H1 (cell line): ENCODE data around the gene SYNJ1. TPM values are rescaled to one million over a fixed set of nuclear protein-coding genes. Genes with fewer than 3 reads are reported as not detected.
A peak's percentile ranks its signal among the peaks of the same experiment; 100 is the strongest.

Experiments
- CTCF ChIA-PET: fragments of 300-600 bp; sonication (Branson Sonifier 250); formaldehyde crosslinking; loops from one replicate; lab custom pipeline; 2021; ENCODE audit not compliant: partially characterized antibody; lab: Charles Lee
- POLR2A ChIA-PET: fragments of 300-600 bp; sonication (Branson Sonifier 250); formaldehyde crosslinking; loops from one replicate; lab custom pipeline; 2021; ENCODE audit warnings: inconsistent platforms; ENCODE audit not compliant: partially characterized antibody; lab: Charles Lee
- DNase-seq, 2 experiments: peaks; one replicate each; pipeline versions ENCODE4 v3.0.0 to v3.0.0-alpha.2; 2010 to 2022; ENCODE audit warnings: low spot score in 2 of 2, low read depth in 1 of 2, mixed read lengths in 1 of 2
- FAIRE-seq: peaks from 2 replicates; lab custom pipeline; 2011; peaks lifted over from hg19 to GRCh38; lab: Jason Lieb, UNC
- H2AFZ ChIP-seq: 2 replicates; pipeline ENCODE4 v1.8.1; 2012; ENCODE audit warnings: low read length, inconsistent platforms
- H2AK5ac ChIP-seq: 2 replicates; pipeline ENCODE4 v1.6.1; 2013; ENCODE audit warnings: low read depth, low read length
- H2BK120ac ChIP-seq: replicated peaks from 2 replicates; pipeline ENCODE3; 2013; ENCODE audit warnings: low read depth, low read length, inconsistent platforms
- H2BK12ac ChIP-seq: 2 replicates; pipeline ENCODE4 v1.6.1; 2013; ENCODE audit warnings: low read depth, low read length
- H2BK15ac ChIP-seq: 2 replicates; pipeline ENCODE4 v1.6.1; 2013; ENCODE audit warnings: low read length
- H2BK20ac ChIP-seq: 2 replicates; pipeline ENCODE4 v1.6.1; 2013; ENCODE audit warnings: low read length
- H2BK5ac ChIP-seq: 2 replicates; pipeline ENCODE4 v1.6.1; 2013; ENCODE audit warnings: low read depth, low read length
- H3K14ac ChIP-seq: 2 replicates; pipeline ENCODE4 v1.6.1; 2013; ENCODE audit warnings: inconsistent platforms; ENCODE audit not compliant: insufficient read length
- H3K18ac ChIP-seq: 2 replicates; pipeline ENCODE4 v1.6.1; 2013; ENCODE audit warnings: low read length; ENCODE audit errors: extremely low read depth
- H3K23ac ChIP-seq: 2 replicates; pipeline ENCODE4 v1.6.1; 2013; ENCODE audit warnings: inconsistent platforms; ENCODE audit not compliant: insufficient read length
- H3K23me2 ChIP-seq: 2 replicates; pipeline ENCODE4 v1.6.1; 2013; ENCODE audit warnings: low read depth, low read length
- H3K27ac ChIP-seq: 2 replicates; pipeline ENCODE4 v1.6.1; 2011; ENCODE audit warnings: low read depth, low read length, inconsistent platforms
- H3K27me3 ChIP-seq, 4 experiments: replicated peaks in 1 of 4; 1 replicate in 1 of 4; 2 replicates in 3 of 4; pipeline versions ENCODE4 v1.6.1 to v1.8.1; 2011 to 2013; ENCODE audit warnings: low read length in 3 of 4, mild to moderate bottlenecking in 3 of 4, inconsistent platforms in 2 of 4, mixed read lengths in 2 of 4, moderate library complexity in 1 of 4; ENCODE audit not compliant: control insufficient read depth in 3 of 4, insufficient read depth in 3 of 4; ENCODE audit errors: extremely low read depth in 1 of 4
- H3K36me3 ChIP-seq, 4 experiments: 2 replicates each; pipeline versions ENCODE4 v1.6.1 to v1.8.1; 2011 to 2013; ENCODE audit warnings: mild to moderate bottlenecking in 4 of 4, low read length in 3 of 4, moderate library complexity in 2 of 4, control low read depth in 1 of 4, inconsistent platforms in 1 of 4; ENCODE audit not compliant: insufficient read depth in 4 of 4, control insufficient read depth in 2 of 4
- H3K4ac ChIP-seq: replicated peaks from 2 replicates; pipeline ENCODE3; 2013; ENCODE audit warnings: low read length, low read depth, mixed read lengths, inconsistent platforms; ENCODE audit not compliant: insufficient read length
- H3K4me1 ChIP-seq, 4 experiments: replicated peaks in 1 of 4; 1 replicate in 1 of 4; 2 replicates in 3 of 4; pipeline versions ENCODE4 v1.6.1 to v1.8.1; 2011 to 2013; ENCODE audit warnings: low read length in 3 of 4, inconsistent platforms in 2 of 4, mixed read lengths in 1 of 4; ENCODE audit not compliant: insufficient read depth in 4 of 4, control insufficient read depth in 3 of 4
- H3K4me2 ChIP-seq, 2 experiments: 2 replicates each; pipeline versions ENCODE4 v1.6.1 to v1.8.1; 2011 to 2013; ENCODE audit warnings: low read depth in 2 of 2, low read length in 2 of 2, control low read depth in 1 of 2, inconsistent platforms in 1 of 2, mild to moderate bottlenecking in 1 of 2; ENCODE audit not compliant: insufficient read depth in 1 of 2
- H3K4me3 ChIP-seq, 4 experiments: fragments of 200-600, 300-600 bp in 1 of 4; sonication (generic), shearing (Covaris generic), sonication (Bioruptor Twin) in 1 of 4; 2 replicates each; pipeline versions ENCODE4 v1.5.1 to v1.8.1; 2011 to 2016; ENCODE audit warnings: low read length in 4 of 4, low read depth in 3 of 4, control low read depth in 2 of 4, inconsistent platforms in 2 of 4, mild to moderate bottlenecking in 2 of 4, mixed read lengths in 1 of 4, moderate library complexity in 1 of 4; ENCODE audit not compliant: insufficient read depth in 2 of 4; ENCODE audit errors: extremely low read depth in 1 of 4
- H3K56ac ChIP-seq: replicated peaks from 2 replicates; pipeline ENCODE3; 2013; ENCODE audit warnings: low read depth, mild to moderate bottlenecking, mixed read lengths, low read length, inconsistent platforms; ENCODE audit not compliant: insufficient read length
- H3K79me1 ChIP-seq: 2 replicates; pipeline ENCODE4 v1.6.1; 2013; ENCODE audit warnings: low read depth, low read length, control low read depth
- H3K79me2 ChIP-seq, 2 experiments: 2 replicates each; pipeline versions ENCODE4 v1.6.1 to v1.8.1; 2012 to 2013; ENCODE audit warnings: low read length in 2 of 2, mild to moderate bottlenecking in 2 of 2, inconsistent platforms in 1 of 2; ENCODE audit not compliant: insufficient read depth in 2 of 2, control insufficient read depth in 1 of 2
- H3K9ac ChIP-seq, 4 experiments: replicated peaks in 1 of 4; 1 replicate in 1 of 4; 2 replicates in 3 of 4; pipeline versions ENCODE4 v1.6.1 to v1.8.1; 2011 to 2013; ENCODE audit warnings: low read depth in 3 of 4, low read length in 3 of 4, control low read depth in 2 of 4, mild to moderate bottlenecking in 2 of 4, moderate library complexity in 2 of 4, inconsistent platforms in 1 of 4; ENCODE audit errors: extremely low read depth in 1 of 4
- H3K9me3 ChIP-seq, 2 experiments: 2 replicates each; pipeline versions ENCODE4 v1.6.1 to v1.8.1; 2012 to 2013; ENCODE audit warnings: mild to moderate bottlenecking in 2 of 2, moderate library complexity in 2 of 2, control low read depth in 1 of 2, inconsistent platforms in 1 of 2, low read depth in 1 of 2, low read length in 1 of 2, mixed read lengths in 1 of 2; ENCODE audit not compliant: insufficient read depth in 2 of 2
- H4K20me1 ChIP-seq, 2 experiments: replicated peaks in 1 of 2; 2 replicates each; pipeline versions ENCODE3 to v1.8.1; 2011 to 2013; ENCODE audit warnings: inconsistent platforms in 2 of 2, low read length in 2 of 2, mild to moderate bottlenecking in 1 of 2; ENCODE audit not compliant: insufficient read depth in 2 of 2, control insufficient read depth in 1 of 2
- H4K5ac ChIP-seq: 2 replicates; pipeline ENCODE4 v1.6.1; 2013; ENCODE audit warnings: low read length, low read depth, mixed read lengths, inconsistent platforms; ENCODE audit not compliant: insufficient read length
- H4K8ac ChIP-seq: 2 replicates; pipeline ENCODE4 v1.8.0; 2013; ENCODE audit warnings: mild to moderate bottlenecking, moderate library complexity, low read length, inconsistent platforms; ENCODE audit not compliant: insufficient read depth; ENCODE audit errors: extremely low read depth
- H4K91ac ChIP-seq: replicated peaks from 2 replicates; pipeline ENCODE3; 2013; ENCODE audit warnings: low read length, mixed read lengths, inconsistent platforms; ENCODE audit not compliant: insufficient read length
- EGR1 ChIP-seq: IDR thresholded peaks from 2 replicates; pipeline ENCODE4 v1.6.1; 2011; ENCODE audit warnings: low read depth, low read length, borderline replicate concordance
- GABPA ChIP-seq: IDR thresholded peaks from 2 replicates; pipeline ENCODE4 v1.6.1; 2011; ENCODE audit warnings: mild to moderate bottlenecking, low read length, moderate library complexity, borderline replicate concordance; ENCODE audit not compliant: insufficient read depth
- JUN ChIP-seq: IDR thresholded peaks from 2 replicates; pipeline ENCODE4 v1.6.1; 2011; ENCODE audit warnings: low read depth, mild to moderate bottlenecking, improper control_type of control experiment, low read length
- KDM4A ChIP-seq: IDR thresholded peaks from one replicate; pipeline ENCODE4 v1.7.1; 2012; ENCODE audit warnings: low read depth, mild to moderate bottlenecking, moderate library complexity, low read length, inconsistent platforms; ENCODE audit not compliant: severe bottlenecking
- KDM5A ChIP-seq: fragments of 200-600 bp; IDR thresholded peaks from 2 replicates; pipeline ENCODE4 v1.7.1; 2012; ENCODE audit warnings: mild to moderate bottlenecking, low read length, inconsistent platforms, mixed read lengths
- MAFK ChIP-seq: IDR thresholded peaks from 2 replicates; pipeline ENCODE4 v1.6.1; 2012; ENCODE audit warnings: low read depth, mild to moderate bottlenecking, improper control_type of control experiment, low read length
- POU5F1 ChIP-seq: IDR thresholded peaks from 2 replicates; pipeline ENCODE4 v1.6.1; 2011; ENCODE audit warnings: low read depth, mild to moderate bottlenecking, low read length, moderate library complexity
- SIX5 ChIP-seq: IDR thresholded peaks from 2 replicates; pipeline ENCODE4 v1.6.1; 2011; ENCODE audit warnings: mild to moderate bottlenecking, low read depth, low read length
- SRF ChIP-seq: IDR thresholded peaks from 2 replicates; pipeline ENCODE4 v1.6.1; 2011; ENCODE audit warnings: mild to moderate bottlenecking, low read depth, low read length, moderate library complexity
- TCF12 ChIP-seq: IDR thresholded peaks from 2 replicates; pipeline ENCODE4 v1.6.1; 2011; ENCODE audit warnings: low read depth, mild to moderate bottlenecking, low read length
- WGBS, 2 experiments: shearing (Covaris generic) in 1 of 2; methylation state at CpG; one replicate each; pipeline versions ENCODE4 v1.1.6 to v1.1.7; 2013 to 2015; ENCODE audit warnings: low lambda C conversion rate in 2 of 2, mixed read lengths in 2 of 2, inconsistent platforms in 1 of 2, low coverage in 1 of 2, missing lambda C conversion rate in 1 of 2; ENCODE audit not compliant: insufficient replicate concordance in 2 of 2, insufficient coverage in 1 of 2, insufficient read length in 1 of 2; ENCODE audit errors: extremely low coverage in 1 of 2, missing lambda C conversion rate in 1 of 2; 5-methylcytosine and 5-hydroxymethylcytosine counted together
- polyA plus RNA-seq, 7 experiments: library from polyadenylated mRNA; depleted of rRNA in 3 of 7; stranded (reverse) in 5 of 7; unstranded in 2 of 7; fragments of >200 nt in 5 of 7; fragments of 200-250 nt in 2 of 7; gene quantifications; 1 replicate in 5 of 7; 2 replicates in 1 of 7; 4 replicates in 1 of 7; pipeline versions ENCODE4 v1.2.1 to v1.2.3, GENCODE V29; 2011 to 2013; ENCODE audit warnings: missing spikeins in 2 of 7, mixed read lengths in 2 of 7
- total RNA-seq: library from RNA; stranded (reverse); fragmentation: NEBNext Ultra II Directional; extraction: Animal tissue kit (Norgen Biotek cat#: 25700); gene quantifications from 2 replicates; pipeline ENCODE4 v1.2.1, GENCODE V29; 2021
- TF ChIP-seq, protein P1 (sequence below): IDR thresholded peaks from 2 replicates; pipeline ENCODE4 v1.6.1; 2012; ENCODE audit warnings: inconsistent platforms
- TF ChIP-seq, protein P2 (sequence below): IDR thresholded peaks from 2 replicates; pipeline ENCODE4 v1.6.1; 2012; ENCODE audit warnings: inconsistent platforms
- TF ChIP-seq, protein P3 (sequence below): IDR thresholded peaks from 2 replicates; pipeline ENCODE4 v1.6.1; 2011; ENCODE audit warnings: low read depth, mild to moderate bottlenecking, low read length; ENCODE audit not compliant: insufficient read depth

Gene SYNJ1
- total and polyA plus RNA-seq, 2 of the 8 experiments (the other 6 are each of a cell fraction or from before 2014, with no cell fraction given): 1.3 to 4.3 TPM

DNA sequence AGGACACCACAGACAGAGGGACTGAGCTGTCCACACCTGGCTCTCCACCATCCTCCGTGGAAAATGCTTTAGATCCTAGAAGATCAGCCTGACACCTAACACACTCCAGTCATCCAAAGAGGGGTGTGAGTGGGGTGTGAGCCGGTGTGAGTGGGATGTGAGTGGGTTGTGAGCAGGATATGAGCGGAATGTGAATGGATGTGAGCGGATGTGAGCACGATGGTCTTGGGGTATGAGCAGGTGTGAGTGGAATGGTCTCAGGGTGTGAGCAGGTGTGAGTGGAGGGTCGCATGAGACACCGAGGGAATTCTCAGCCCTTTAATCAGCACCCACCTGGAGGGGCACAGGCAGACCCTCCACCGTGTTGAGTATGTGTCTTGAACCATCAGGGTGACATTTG lies 143.3 kb downstream of the SYNJ1 start:
- no peaks in the 10 kb centered on the region; a peak in 1 of 7 replicates for H3K27me3 ChIP-seq
- H3K79me2 ChIP-seq: no peaks in the 10 kb centered on the region
- H2AK5ac ChIP-seq: 0 out of 2 replicates have a peak overlapping the region, but pooled peaks have one; percentile 24
- no peak for FAIRE-seq
- no peak overlapping the region for H4K5ac ChIP-seq
- H2AFZ ChIP-seq: no peak overlapping the region
- H3K14ac ChIP-seq: no peak overlapping the region
- ChIA-PET POLR2A (no interaction called here), CTCF (interaction anchor here (1.0 to 2.6 kb wide), 4 partner anchors 9 to 183 kb away, joined by 3 to 10 read pairs (median 4); no protein-coding TSS in a partner anchor)
- H3K27ac ChIP-seq: no peak overlapping the region
- peaks cover 9% of the 10 kb centered on the region; the same call in 1 of the 2 replicates for H3K23me2 ChIP-seq
- no peak overlapping the region for H2BK15ac ChIP-seq
- H4K20me1 ChIP-seq: no peaks in the 10 kb centered on the region
- H3K4ac ChIP-seq: no peak overlapping the region
- H3K9me3 ChIP-seq: no peaks in the 10 kb centered on the region
- WGBS, 2 experiments: 89% methylated on average over 8 of the region's 8 CpGs; no CpG with 5 or more reads in 1 of the 2 experiments
- no peak for DNase-seq
- no peak overlapping the region for H2BK5ac ChIP-seq
- H3K36me3 ChIP-seq: no peaks in the 10 kb centered on the region
- no peaks in the 10 kb centered on the region for H3K79me1 ChIP-seq
- H2BK120ac ChIP-seq: no peak overlapping the region
- H3K23ac ChIP-seq: no peak overlapping the region
- no peak overlapping the region for H4K91ac ChIP-seq
- no peak overlapping the region for H3K18ac ChIP-seq
- no peak overlapping the region for H3K56ac ChIP-seq
- H2BK20ac ChIP-seq: no peak overlapping the region
- no peak overlapping the region for H3K4me2 ChIP-seq
- H3K4me3 ChIP-seq: no peak overlapping the region
- H2BK12ac ChIP-seq: no peak overlapping the region
- no peaks in the 10 kb centered on the region for H3K4me1 ChIP-seq
- no peak overlapping the region for H4K8ac ChIP-seq
- H3K9ac ChIP-seq: no peak overlapping the region
- TF ChIP-seq GABPA (no peak), KDM4A (no peak), TCF12 (no peak), SIX5 (no peak), POU5F1 (no peak), EGR1 (no peak), MAFK (no peak), JUN (no peak), KDM5A (no peak), SRF (no peak)
- TF ChIP-seq, protein P1, sequence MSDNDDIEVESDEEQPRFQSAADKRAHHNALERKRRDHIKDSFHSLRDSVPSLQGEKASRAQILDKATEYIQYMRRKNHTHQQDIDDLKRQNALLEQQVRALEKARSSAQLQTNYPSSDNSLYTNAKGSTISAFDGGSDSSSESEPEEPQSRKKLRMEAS: no peak
- TF ChIP-seq, protein P2, sequence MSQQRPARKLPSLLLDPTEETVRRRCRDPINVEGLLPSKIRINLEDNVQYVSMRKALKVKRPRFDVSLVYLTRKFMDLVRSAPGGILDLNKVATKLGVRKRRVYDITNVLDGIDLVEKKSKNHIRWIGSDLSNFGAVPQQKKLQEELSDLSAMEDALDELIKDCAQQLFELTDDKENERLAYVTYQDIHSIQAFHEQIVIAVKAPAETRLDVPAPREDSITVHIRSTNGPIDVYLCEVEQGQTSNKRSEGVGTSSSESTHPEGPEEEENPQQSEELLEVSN: no peak
- TF ChIP-seq, protein P3, sequence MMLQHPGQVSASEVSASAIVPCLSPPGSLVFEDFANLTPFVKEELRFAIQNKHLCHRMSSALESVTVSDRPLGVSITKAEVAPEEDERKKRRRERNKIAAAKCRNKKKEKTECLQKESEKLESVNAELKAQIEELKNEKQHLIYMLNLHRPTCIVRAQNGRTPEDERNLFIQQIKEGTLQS: no peak
